HS-27A (cell line): ENCODE measurements around the gene GLMN.
A peak's percentile ranks its signal among the peaks of the same experiment; 100 is the strongest.

Experiments used
- DNase-seq: peaks from one replicate; pipeline ENCODE4 v3.0.0-alpha.2; 2012; ENCODE audit warnings: low read depth, missing footprints

Gene GLMN

GRCh38 chr1:92298573-92299476, at the start of gene GLMN, which contains the start of gene RPAP2:
Gene GLMN, minus strand, starts transcription at chr1:92298987. Its CDS starts 988 bp downstream, at chr1:92297999.
Gene RPAP2, plus strand, starts transcription at chr1:92299059. Its CDS starts 15 bp downstream, at chr1:92299074.
- DNase-seq: peak; percentile 72

GRCh38 chr1:92346866-92347640, 48.3 kb upstream of the GLMN start:
- no peak for DNase-seq

GRCh38 chr1:92343061-92343460, 44.3 kb upstream of the GLMN start:
- DNase-seq: no peak

GRCh38 chr1:92342401-92342800, 43.6 kb upstream of the GLMN start:
- DNase-seq: no peak

- no peak for DNase-seq
Measured at GRCh38 chr1:92340154-92340553, 41.4 kb upstream of the GLMN start.

- DNase-seq: no peak
Measured at GRCh38 chr1:92333668-92334067, 34.9 kb upstream of the GLMN start.

GRCh38 chr1:92329347-92330129, 30.8 kb upstream of the GLMN start:
- DNase-seq: no peak

- DNase-seq: no peak
Measured at GRCh38 chr1:92327794-92328193, 29.0 kb upstream of the GLMN start.

- DNase-seq: no peak
Measured at GRCh38 chr1:92326681-92327080, 27.9 kb upstream of the GLMN start.

- no peak for DNase-seq
Measured at GRCh38 chr1:92324784-92325183, 26.0 kb upstream of the GLMN start.

GRCh38 chr1:92323473-92324453, 25.0 kb upstream of the GLMN start:
- DNase-seq: no peak

GRCh38 chr1:92317836-92318493, 19.2 kb upstream of the GLMN start:
- no peak for DNase-seq

GRCh38 chr1:92315766-92316599, 17.2 kb upstream of the GLMN start:
- DNase-seq: no peak

GRCh38 chr1:92314024-92314423, 15.2 kb upstream of the GLMN start:
- no peak for DNase-seq

- no peak for DNase-seq
Measured at GRCh38 chr1:92310185-92310597, 11.4 kb upstream of the GLMN start.

- DNase-seq: no peak
Measured at GRCh38 chr1:92307980-92308379, 9.2 kb upstream of the GLMN start.

GRCh38 chr1:92306020-92306419, 7.2 kb upstream of the GLMN start:
- DNase-seq: no peak

GRCh38 chr1:92301021-92301420, 2.2 kb upstream of the GLMN start:
- DNase-seq: no peak

GRCh38 chr1:92299477-92300150, 827 bp upstream of the GLMN start:
- DNase-seq: no peak
